NCI-H2227 (cell line): ENCODE results near the gene SCP2.
"Not testable (repeated sequence)": the region's sequence is repeated elsewhere in the genome, so short reads cannot be mapped to it uniquely, and the experiment has no call there.

Source experiments
- DNase-seq: peaks from one replicate; lab custom pipeline; 2025; ENCODE audit not compliant: unreplicated experiment; lab: John Stamatoyannopoulos, UW

Gene SCP2

DNA sequence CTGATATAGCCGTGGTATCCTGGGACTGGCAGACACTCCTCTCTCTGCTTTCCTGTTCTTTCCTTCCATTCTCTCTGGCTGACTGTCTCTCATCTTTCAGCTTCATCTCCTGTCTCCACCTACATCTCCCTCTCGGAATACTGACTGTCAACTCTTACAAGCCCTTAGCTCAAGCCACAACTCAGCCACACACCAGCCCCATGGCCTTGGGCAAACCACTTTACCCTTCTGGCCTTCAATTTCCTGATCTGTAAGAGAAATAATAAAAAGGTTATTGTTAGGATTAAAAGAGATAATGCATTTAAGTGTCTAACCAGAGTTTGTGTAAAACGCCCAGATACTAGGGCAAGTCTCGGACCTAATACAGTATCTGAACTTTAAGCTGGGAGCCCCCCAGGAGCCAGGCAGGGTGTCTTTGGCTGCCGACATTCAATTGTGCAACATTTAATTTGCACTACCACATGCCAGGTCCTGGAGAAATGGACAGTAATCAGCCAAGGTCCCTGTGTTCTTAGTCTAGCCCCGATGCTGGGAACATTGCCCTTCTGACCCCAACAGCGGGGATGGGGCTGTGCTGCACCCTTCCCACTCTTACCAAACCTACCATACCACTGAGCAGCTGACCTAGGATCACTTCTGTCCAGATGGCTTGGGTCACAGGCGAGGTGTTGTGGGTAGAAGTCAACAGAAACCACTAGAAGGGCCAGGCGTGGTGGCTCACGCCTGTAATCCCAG, 10.7 kb upstream of the SCP2 start:
- no peak for DNase-seq

DNA sequence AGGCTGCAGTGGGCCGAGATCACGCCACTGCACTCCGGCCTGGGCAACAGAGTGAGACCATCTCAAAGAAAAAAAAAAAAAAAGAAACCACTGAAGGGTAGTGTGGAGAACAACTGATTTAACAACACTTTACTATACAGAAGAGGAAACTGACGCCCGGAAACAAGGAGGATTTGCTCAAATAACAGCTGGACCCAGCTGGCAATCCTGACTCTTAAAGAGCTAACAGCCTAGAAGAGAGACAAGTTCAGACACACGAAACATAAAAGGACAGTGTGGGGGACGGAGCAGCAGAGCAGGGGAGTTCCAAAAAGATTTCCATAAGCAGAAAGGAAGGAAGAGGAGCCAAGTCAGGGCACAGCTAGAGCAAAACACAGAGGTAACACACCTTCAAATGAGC, 9.9 kb upstream of the SCP2 start:
- DNase-seq: no peak

DNA sequence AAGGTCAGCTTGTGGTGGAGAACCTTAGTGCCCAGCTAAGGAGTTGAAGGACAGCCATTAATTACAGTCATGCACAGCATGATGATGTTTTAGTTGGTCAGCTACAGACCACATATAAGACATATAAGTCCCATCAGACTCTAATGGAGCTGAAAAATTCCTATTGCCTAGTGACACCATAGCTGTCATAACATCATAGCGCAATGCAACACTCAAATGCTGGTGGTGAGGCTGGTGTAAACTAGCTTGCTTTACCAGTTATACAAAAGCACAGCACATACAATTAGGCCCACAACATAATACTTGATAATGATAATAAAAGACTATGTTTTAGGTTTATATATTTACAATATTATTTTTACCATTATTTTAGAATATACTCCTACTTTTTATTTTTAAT, 9.5 kb upstream of the SCP2 start:
- DNase-seq: no peak

DNA sequence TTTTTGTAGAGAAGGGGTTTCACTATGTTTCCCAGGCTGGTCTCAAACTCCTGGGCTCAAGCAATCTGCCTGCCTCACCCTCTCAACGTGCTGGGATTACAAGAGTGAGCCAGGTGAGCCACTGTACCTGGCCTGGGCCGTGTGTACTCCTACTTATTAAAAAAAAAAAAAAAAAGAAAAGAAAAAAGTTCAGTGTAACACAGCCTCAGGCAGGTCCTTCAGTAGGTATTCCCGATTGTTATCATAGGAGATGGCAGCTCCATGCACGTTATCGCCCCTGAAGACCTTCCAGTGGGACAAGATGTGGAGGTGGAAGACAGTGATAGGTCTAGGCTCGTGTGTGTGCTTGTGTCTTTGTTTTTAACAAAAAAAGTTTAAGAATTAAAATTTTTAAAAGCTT, 8.9 kb upstream of the SCP2 start:
- DNase-seq: no peak

DNA sequence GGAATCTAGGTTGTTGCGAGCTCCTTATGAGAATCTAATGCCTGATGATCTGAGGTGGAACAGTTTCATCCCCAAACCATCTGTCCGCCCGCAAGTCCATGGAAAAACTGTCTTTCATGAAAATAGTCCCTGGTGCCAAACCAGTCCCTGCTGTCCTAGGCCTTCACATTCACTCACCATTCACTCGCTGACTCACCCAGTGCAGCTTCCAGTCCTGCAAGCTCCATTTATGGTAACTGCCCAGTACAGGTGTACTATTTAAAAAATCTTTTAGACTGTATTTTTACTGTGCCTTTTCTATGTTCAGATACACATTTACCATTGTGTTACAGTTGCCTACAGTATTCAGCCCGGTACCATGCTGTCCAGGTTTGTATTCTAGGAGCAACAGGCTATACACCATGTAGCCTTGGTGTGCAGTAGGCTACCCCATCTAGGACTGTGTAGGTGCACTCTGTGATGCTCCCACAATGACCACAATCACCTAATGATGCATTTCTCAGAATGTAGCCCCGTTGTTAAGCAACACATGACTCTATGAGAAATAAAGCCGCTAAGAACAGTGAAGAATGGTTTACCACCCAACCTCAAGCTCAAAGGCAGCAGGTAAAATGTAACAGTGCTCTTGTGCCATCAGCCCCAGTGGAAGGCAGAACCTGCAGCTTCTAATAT, 7.9 kb upstream of the SCP2 start:
- DNase-seq: no peak

DNA sequence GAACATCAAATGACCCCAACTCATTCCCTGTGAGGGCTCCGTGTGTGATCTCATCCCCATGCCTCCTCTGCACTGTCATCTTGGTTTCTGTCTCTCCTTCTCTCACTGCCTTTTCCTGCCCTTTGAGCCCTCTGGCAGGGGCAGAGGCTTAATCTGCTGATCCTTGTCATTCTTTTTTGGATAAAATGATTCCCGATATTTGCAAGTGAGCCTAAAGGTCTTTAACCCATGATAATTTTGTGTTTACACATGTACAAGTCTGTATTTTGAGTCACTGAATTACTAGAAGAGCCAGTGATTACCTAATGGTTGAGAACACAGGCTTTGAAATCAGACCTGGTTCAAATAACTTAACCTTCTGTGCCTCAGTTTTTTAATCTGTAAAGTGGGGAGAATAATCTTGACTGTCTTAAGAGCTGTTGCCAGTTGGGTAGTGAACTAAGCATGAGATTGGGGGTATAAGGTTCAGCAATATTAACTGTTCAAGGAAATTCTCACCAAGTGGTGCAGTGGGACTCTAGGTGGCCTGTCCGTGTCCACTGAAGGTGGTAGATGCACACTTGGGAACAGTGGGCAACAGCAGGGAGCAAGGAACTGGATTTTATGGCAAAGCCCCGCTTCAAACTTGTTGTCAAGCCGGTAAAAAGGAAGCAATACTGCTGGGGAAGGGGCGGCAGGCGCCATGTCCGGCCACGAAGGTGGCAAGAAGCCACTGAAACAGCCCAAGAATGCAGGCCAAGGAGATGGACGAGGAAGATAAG, 7.2 kb upstream of the SCP2 start:
- no peak for DNase-seq

DNA sequence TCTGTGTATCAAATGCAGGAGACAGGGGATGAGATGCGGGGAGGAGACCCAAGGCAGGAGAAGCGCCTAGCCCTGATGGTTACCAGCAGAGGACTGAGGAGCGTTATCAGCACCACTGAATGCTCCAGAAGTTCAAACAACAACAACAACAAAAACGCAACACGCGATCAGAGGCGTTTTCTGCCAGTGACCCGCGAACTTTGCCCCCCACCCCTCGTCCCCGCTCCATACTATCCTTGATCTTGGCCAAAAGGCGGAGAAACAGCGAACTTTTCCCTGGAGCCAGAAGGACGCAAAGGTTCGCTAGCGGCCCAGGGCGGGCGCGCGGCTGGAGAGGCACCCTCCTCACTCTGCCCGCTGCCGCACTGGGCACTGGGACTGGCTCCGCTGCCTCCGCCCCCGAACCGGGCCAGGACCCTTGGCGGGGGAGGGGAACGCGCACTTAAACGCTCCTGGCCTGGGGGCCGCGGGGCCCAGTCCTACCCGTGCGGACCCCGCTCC, 6.2 kb upstream of the SCP2 start:
- DNase-seq: no peak

DNA sequence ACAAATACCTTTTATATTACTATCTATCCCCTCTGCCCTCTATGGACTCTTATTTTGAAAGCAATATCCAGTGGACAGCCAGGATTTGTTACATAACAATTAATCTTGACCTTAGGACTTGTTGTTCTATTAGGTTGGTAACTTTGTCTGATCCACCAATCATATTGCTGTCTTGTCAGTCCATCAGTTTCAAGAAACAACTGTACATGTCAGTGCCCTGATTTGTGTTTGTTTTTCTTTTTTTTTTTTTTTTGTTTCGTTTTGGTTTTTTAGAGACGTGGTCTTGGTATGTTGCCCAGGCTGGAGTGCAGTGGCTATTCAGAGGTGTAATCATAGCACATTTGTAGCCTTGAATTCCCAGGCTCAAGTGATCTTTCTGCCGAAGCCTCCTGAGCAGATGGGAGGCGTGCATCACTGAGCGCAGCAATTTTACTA, 1.5 kb upstream of the SCP2 start:
- DNase-seq: peak; percentile 55

DNA sequence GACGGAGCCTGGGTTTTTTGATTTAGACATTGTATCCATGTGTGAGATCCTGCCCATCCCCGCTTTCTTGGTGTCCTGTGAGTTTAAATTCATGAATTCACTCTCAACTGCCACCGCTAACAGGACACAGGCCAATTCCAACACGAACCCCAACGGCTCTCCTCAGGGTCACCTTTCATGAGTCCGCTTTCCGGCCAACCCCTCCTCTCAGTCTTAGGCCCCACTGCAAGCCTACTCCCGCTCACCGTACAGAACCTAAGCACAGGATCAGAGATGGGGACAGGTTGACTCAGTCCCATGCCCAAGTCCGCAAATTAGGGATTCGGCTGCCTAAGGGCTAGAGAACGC, 238 bp upstream of the SCP2 start:
- no peak for DNase-seq

DNA sequence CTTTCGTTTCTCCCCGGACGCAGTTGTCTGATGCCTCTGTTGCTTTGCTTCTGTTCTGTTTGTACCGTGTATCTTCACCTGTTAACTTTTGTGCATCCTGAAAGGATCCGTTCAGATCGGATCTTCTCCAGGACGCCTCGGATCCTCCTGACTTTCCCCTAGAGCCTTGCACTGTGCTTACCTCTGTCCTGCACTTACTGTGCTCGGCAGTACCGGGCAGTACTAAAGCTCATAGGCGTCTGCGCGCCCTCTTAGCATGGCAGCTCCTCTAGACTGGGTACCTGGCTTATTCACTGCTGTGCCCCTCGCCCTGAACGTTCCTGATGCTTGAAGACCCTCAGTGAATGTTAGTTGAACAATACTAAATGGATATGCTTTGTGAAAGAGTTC, 934 bp downstream of the SCP2 start:
- DNase-seq: peak; percentile 34

DNA sequence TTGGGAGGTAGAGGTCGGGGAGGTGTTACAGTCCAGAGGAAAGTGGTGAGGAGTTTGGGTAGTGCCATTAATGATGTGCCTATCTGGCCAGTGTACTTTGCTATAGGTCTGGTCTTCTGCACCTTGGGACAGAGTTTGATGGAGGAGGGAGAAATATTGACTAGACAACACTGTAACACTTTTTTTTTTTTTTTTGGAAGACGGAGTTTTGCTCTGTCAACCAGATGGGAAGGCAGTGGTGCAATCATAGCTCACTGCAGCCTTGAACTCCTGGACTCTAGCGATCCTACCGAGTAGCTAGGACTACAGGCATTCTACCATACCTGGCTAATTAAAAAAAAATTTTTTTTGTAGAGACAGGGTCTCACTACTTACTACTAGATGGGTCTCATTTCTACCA, 1.9 kb downstream of the SCP2 start:
- DNase-seq: no peak

DNA sequence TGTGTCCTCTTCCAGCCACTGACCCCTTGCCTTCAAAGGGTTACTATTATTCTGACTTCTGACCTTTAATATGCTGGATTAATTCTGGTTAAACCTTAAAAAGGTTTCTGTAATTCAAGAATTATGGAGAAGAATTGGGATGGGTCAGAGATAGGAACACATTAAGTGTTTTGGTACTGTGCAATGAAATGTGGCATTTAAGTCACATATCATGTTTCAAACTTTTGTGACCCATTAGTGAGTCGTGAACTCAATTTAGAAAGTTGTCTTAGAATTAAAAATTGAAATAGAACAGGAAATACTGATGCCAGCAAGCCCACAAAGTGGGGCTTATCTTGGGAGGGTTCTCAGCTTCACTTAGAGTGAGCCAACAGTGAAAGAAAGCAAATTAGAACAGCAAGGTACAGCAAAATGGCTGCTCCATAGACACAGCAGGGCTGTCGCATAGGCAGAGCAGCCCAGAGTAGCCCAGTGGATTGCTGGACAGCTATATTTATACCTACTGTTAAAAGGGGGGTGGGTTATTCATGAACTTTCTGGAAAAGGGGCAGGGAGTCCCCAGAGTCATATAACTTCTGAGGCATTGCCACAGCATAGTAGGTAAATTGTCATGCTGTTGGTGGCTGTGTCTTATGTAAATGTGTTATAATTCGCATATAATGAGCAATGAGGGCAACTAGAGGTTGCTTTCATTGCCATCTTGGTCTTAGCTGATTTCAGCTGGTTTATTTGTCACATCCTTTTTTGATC, 10.5 kb downstream of the SCP2 start:
- DNase-seq: no peak

DNA sequence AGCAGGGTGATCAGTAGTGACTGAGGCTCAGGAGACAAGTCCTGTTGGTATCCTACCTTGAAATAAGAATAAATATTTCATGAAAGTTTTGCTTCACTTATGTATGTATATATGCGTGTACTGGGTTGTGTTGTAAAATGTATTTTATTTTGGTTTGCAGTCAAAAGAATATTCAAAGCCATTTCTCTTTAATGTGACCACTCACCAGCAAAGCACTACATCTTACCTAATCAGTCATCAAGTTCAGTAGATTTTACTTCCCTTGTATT, 11.0 kb downstream of the SCP2 start:
- DNase-seq: no peak

DNA sequence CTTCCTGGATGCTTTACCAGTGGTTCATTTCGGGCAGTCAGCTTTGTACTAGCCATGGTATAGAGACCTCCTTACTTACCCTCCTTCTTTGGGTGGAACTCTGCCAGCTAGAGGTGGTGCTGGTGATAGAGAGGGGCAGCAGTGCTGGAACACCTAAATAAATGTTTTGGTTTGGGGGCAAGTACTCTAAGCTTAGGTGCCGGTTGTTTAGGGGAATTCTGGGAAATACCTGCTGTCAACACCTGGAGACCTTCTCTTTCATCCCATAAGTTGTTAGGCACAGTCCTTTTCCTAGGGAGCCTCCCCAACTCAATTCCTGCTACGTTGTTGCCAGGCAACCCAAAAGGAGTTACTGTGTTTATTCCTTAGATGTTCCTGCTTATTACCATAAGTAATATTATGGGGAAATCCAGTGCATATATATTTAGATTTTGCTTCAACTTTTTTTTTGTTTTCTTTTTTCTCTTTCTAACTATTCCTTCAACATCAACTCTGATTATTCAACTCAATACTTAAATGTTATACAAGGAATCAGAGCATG, 16.9 kb downstream of the SCP2 start:
- DNase-seq: no peak

DNA sequence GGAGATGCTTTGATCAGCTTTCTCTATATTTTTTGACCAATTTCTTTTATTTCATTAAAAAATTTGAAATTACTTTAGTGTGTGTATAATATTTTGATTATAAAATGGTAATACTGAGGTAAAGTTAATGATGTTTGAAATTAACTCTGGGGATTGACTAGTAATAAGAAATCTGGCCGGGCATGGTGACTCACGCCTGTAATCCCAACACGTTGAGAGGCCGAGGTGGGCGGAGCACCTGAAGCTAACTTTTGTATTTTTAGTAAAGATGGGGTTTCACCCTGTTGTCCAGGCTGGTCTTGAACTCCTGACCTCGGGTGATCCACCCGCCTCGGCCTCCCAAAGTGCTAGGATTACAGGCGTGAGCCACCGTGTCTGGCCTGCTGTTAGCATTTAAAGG, 17.5 kb downstream of the SCP2 start:
- no peak for DNase-seq

DNA sequence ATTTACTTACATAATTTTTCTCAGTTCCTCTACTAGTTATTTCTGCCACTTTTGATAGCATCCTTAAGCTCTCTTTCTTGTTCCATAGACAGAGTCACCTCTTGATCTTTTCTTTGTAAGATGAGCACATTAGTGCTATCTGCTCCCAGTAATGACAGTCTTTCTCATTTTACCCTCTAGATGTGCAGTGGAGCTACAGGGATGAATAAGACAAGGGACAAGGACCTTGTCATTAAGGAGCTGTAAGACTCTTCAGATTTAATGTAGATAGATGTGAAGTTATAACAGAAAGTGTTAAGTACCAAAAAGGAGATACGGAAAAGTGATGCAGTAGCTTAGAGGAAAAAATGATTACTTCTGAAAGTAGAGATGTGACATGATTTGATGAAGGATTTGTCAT, 20.4 kb downstream of the SCP2 start:
- peak; percentile 58 for DNase-seq

DNA sequence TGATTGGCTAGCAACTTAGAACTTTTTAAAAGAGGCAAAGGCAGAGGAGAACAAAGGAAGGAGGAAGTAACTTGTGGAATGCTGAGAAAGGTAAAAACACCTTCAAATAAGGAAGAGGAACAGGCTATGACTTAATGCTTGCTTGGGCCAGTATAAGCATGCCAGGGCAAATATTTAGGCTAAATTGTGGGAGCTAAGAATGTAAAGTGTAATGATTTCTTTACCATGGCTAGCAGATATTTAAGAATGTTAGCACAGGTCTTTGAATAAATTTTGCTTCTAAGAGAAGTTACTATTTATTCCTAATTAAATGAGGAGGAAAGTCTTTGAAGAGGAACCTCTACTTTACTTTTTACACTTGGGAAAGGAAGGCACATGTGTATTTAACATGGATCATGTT, 22.5 kb downstream of the SCP2 start:
- DNase-seq: not testable (repeated sequence)

DNA sequence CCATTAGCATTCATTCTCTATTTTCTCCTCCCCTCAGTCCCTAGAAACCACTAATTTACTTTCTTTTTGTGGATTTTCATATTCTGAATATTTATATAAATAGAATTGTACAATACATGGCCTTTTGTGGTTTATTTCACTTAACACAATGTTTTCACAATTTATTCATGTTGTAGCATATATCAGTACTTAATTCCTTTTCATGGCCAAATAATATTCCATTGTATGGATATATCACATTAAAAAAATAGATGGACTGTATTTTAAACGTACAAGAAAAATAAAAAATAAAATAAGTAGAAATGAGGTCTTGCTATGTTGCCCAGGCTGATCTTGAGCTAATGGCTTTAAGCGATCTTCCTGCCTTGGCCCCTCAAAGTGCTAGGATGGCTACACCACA, 25.0 kb downstream of the SCP2 start:
- DNase-seq: no peak

DNA sequence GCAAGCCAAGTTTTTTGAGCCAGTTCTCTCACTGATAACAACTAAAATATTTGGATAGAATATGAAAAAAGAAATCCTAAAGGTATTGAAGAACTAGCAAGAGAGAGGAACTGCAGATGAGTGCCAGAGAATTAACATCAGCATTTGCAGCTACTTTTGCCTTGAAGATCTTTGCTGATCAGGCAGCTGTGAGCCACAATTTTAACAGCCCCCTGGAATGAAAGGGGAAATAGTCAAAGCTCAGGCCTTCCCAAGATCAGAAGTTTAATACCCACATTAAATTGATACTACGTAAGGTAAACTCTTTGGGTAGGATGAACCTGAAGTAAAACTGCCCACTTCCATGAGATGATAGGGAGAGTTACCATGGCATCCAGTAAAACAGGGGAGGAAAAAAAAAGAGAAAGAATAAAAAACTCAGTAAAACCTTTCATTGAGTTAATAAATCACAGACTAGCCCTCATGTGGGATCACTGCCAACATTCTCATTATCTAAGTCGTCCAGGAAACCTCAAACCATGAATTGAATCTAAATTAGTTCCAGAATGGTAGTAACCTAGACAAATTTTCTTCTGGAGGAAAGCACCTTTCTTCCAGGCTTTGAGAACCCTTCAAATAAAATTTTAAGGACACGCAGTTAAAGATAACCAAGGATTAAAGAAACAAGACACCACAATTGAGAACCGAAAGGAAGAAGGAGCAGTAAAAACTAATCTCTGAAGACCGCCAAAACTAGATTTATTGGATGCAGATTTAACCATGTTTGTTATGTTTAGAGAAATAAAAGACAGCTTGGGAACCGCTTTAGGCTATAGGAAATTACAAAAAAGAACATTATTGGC, 28.3 kb downstream of the SCP2 start:
- peak; percentile 70 for DNase-seq

DNA sequence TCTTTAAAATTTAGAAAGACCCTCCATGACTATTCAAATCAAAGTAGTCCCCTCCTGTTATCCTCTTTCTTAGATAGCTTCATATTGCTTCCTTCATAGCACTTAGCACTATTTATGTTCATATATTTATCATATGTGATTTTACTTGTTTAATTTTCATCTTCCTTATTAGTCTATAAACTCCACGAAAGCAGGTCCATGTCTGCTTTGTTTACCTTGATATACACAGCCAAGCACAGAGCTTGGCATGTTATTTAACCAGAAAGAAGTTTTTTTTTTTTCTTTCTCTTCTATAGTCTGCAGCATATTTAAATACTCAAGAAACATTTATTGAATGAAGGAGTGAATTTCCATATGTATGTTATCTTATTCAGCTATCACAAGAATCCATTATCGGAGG, 36.0 kb downstream of the SCP2 start:
- no peak for DNase-seq

DNA sequence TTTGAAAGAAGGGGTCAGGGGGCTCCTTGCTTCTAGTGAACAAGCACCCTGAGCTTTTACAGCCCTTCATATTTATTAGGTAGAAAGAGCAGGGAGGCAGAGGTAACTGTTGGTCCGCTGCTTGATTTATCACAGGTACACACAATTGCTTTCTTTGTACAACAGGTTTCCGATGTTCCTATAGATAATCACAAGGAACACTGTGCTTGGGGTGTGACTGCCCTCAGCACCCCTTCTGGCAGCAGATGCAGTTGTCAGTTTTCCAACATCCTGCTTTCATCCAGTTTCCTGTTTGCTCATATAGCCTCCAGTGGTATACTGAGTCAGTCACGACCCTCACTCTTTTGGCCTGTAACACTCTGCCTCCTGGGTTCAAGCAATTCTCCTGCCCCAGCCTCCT, 40.6 kb downstream of the SCP2 start:
- DNase-seq: no peak
